GM23338 (cell line): ENCODE results near the gene TMEM30A. TPM values are rescaled to one million over a fixed set of nuclear protein-coding genes. Genes with fewer than 3 reads are reported as not detected.

Source experiments
- EZH2 ChIP-seq: fragments of 200-600 bp; sonication (generic); IDR thresholded peaks from one replicate; pipeline ENCODE4 v1.8.0; 2017; ENCODE audit warnings: antibody characterized with exemption, mild to moderate bottlenecking, low read depth; ENCODE audit not compliant: unreplicated experiment
- EZH2phosphoT487 ChIP-seq: fragments of 200-600 bp; sonication (generic); IDR thresholded peaks from one replicate; pipeline ENCODE4 v1.8.1; 2018; ENCODE audit warnings: antibody characterized with exemption; ENCODE audit not compliant: unreplicated experiment
- JUNB ChIP-seq: IDR thresholded peaks from one replicate; pipeline ENCODE4 v1.6.1; 2016; ENCODE audit warnings: antibody characterized with exemption; ENCODE audit not compliant: unreplicated experiment
- NANOG ChIP-seq: IDR thresholded peaks from 2 replicates; pipeline ENCODE4 v1.6.1; 2016; ENCODE audit warnings: antibody characterized with exemption, borderline replicate concordance
- POLR2AphosphoS5 ChIP-seq: IDR thresholded peaks from 2 replicates; pipeline ENCODE4 v1.6.1; 2016; ENCODE audit warnings: antibody characterized with exemption, low read depth
- STAT1 ChIP-seq: IDR thresholded peaks from one replicate; pipeline ENCODE4 v1.6.1; 2016; ENCODE audit warnings: antibody characterized with exemption; ENCODE audit not compliant: unreplicated experiment
- ZNF331 ChIP-seq: fragments of 250-450 bp; sonication (Bioruptor Pico); IDR thresholded peaks from 2 replicates; pipeline ENCODE4 v1.5.0; 2020; ENCODE audit warnings: low read depth, mild to moderate bottlenecking, moderate library complexity
- polyA plus RNA-seq: library from polyadenylated mRNA; unstranded; fragments of >200 nt; fragmentation: Nextera tagmentation; extraction: Ambion mirVana; gene quantifications from 2 replicates; pipeline ENCODE4 v1.2.1, GENCODE V29; 2016
- total RNA-seq: library from RNA; depleted of rRNA; stranded (reverse); fragments of >200 nt; shearing (Covaris generic); gene quantifications from 2 replicates; pipeline ENCODE4 v1.2.3, GENCODE V29; 2014
- TF ChIP-seq, protein P1 (sequence below): fragments of 250-450 bp; sonication (Bioruptor Pico); IDR thresholded peaks from 2 replicates; pipeline ENCODE4 v1.5.0; 2020; ENCODE audit warnings: mild to moderate bottlenecking, moderate library complexity
- TF ChIP-seq, protein P2 (sequence below): IDR thresholded peaks from 2 replicates; pipeline ENCODE4 v1.6.1; 2016; ENCODE audit warnings: antibody characterized with exemption
- TF ChIP-seq, protein P3 (sequence below), 2 experiments: fragments of 200-600 bp in 1 of 2; sonication (generic) in 1 of 2; conservative IDR thresholded peaks; 2 replicates each; pipeline versions ENCODE4 v1.5.1 to v1.6.1; 2016 to 2017; ENCODE audit warnings: antibody characterized with exemption in 2 of 2, low read depth in 2 of 2, mild to moderate bottlenecking in 2 of 2, moderate library complexity in 1 of 2

The TMEM30A gene
- total and polyA plus RNA-seq, 2 experiments from 2014 or later, result 61.7 to 99.9 TPM

GRCh38 chr6:75263401-75263750 is 21.2 kb downstream of the TMEM30A start (continued):
- TF ChIP-seq, protein P1, sequence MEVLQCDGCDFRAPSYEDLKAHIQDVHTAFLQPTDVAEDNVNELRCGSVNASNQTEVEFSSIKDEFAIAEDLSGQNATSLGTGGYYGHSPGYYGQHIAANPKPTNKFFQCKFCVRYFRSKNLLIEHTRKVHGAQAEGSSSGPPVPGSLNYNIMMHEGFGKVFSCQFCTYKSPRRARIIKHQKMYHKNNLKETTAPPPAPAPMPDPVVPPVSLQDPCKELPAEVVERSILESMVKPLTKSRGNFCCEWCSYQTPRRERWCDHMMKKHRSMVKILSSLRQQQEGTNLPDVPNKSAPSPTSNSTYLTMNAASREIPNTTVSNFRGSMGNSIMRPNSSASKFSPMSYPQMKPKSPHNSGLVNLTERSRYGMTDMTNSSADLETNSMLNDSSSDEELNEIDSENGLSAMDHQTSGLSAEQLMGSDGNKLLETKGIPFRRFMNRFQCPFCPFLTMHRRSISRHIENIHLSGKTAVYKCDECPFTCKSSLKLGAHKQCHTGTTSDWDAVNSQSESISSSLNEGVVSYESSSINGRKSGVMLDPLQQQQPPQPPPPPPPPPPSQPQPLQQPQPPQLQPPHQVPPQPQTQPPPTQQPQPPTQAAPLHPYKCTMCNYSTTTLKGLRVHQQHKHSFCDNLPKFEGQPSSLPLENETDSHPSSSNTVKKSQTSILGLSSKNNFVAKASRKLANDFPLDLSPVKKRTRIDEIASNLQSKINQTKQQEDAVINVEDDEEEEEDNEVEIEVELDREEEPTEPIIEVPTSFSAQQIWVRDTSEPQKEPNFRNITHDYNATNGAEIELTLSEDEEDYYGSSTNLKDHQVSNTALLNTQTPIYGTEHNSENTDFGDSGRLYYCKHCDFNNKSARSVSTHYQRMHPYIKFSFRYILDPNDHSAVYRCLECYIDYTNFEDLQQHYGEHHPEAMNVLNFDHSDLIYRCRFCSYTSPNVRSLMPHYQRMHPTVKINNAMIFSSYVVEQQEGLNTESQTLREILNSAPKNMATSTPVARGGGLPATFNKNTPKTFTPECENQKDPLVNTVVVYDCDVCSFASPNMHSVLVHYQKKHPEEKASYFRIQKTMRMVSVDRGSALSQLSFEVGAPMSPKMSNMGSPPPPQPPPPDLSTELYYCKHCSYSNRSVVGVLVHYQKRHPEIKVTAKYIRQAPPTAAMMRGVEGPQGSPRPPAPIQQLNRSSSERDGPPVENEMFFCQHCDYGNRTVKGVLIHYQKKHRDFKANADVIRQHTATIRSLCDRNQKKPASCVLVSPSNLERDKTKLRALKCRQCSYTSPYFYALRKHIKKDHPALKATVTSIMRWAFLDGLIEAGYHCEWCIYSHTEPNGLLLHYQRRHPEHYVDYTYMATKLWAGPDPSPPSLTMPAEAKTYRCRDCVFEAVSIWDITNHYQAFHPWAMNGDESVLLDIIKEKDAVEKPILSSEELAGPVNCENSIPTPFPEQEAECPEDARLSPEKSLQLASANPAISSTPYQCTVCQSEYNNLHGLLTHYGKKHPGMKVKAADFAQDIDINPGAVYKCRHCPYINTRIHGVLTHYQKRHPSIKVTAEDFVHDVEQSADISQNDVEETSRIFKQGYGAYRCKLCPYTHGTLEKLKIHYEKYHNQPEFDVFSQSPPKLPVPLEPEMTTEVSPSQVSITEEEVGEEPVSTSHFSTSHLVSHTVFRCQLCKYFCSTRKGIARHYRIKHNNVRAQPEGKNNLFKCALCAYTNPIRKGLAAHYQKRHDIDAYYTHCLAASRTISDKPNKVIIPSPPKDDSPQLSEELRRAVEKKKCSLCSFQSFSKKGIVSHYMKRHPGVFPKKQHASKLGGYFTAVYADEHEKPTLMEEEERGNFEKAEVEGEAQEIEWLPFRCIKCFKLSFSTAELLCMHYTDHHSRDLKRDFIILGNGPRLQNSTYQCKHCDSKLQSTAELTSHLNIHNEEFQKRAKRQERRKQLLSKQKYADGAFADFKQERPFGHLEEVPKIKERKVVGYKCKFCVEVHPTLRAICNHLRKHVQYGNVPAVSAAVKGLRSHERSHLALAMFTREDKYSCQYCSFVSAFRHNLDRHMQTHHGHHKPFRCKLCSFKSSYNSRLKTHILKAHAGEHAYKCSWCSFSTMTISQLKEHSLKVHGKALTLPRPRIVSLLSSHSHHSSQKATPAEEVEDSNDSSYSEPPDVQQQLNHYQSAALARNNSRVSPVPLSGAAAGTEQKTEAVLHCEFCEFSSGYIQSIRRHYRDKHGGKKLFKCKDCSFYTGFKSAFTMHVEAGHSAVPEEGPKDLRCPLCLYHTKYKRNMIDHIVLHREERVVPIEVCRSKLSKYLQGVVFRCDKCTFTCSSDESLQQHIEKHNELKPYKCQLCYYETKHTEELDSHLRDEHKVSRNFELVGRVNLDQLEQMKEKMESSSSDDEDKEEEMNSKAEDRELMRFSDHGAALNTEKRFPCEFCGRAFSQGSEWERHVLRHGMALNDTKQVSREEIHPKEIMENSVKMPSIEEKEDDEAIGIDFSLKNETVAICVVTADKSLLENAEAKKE (CRISPR knock-in tag), result no peak
- TF ChIP-seq ZNF331 (CRISPR knock-in tag), result no peak
- TF ChIP-seq JUNB, result no peak
- TF ChIP-seq, protein P2, sequence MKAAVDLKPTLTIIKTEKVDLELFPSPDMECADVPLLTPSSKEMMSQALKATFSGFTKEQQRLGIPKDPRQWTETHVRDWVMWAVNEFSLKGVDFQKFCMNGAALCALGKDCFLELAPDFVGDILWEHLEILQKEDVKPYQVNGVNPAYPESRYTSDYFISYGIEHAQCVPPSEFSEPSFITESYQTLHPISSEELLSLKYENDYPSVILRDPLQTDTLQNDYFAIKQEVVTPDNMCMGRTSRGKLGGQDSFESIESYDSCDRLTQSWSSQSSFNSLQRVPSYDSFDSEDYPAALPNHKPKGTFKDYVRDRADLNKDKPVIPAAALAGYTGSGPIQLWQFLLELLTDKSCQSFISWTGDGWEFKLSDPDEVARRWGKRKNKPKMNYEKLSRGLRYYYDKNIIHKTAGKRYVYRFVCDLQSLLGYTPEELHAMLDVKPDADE, result no peak
- TF ChIP-seq POLR2AphosphoS5, result no peak
- TF ChIP-seq, protein P3, sequence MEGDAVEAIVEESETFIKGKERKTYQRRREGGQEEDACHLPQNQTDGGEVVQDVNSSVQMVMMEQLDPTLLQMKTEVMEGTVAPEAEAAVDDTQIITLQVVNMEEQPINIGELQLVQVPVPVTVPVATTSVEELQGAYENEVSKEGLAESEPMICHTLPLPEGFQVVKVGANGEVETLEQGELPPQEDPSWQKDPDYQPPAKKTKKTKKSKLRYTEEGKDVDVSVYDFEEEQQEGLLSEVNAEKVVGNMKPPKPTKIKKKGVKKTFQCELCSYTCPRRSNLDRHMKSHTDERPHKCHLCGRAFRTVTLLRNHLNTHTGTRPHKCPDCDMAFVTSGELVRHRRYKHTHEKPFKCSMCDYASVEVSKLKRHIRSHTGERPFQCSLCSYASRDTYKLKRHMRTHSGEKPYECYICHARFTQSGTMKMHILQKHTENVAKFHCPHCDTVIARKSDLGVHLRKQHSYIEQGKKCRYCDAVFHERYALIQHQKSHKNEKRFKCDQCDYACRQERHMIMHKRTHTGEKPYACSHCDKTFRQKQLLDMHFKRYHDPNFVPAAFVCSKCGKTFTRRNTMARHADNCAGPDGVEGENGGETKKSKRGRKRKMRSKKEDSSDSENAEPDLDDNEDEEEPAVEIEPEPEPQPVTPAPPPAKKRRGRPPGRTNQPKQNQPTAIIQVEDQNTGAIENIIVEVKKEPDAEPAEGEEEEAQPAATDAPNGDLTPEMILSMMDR (conservative IDR thresholded peaks at IDR 0.05; ENCODE audit: low read depth in 2 of 2), result no peak
- no peak for TF ChIP-seq NANOG
- no peak for TF ChIP-seq STAT1
- no peak for TF ChIP-seq EZH2phosphoT487
- no peak for TF ChIP-seq EZH2
